Stomach (tissue), 9 donors: ENCODE results near the gene UBE4B. TPM values are rescaled to one million over a fixed set of nuclear protein-coding genes. Genes with fewer than 3 reads are reported as not detected.

Experiments used
- DNase-seq, 2 donors: peaks; one replicate each; pipeline versions ENCODE4 v3.0.0 to v3.0.0-alpha.2; 2013 to 2019
- H3K27ac ChIP-seq, 5 donors: fragments of 200-600 bp in 4 of 5; sonication (generic) in 4 of 5; one replicate each; pipeline ENCODE4 v1.5.1; 2013 to 2019; ENCODE audit warnings: mild to moderate bottlenecking in 1 of 5, moderate library complexity in 1 of 5
- H3K27me3 ChIP-seq, 3 donors: fragments of 200-600 bp; sonication (generic); one replicate each; pipeline ENCODE4 v1.5.1; 2017 to 2019; ENCODE audit warnings: mixed run types in 1 of 3
- H3K36me3 ChIP-seq, 4 donors: fragments of 200-600 bp; sonication (generic); 1 replicate in 3 of 4; 2 replicates in 1 of 4; pipeline ENCODE4 v1.5.1; 2016 to 2019
- H3K4me1 ChIP-seq, 4 donors: fragments of 200-600 bp; sonication (generic); one replicate each; pipeline ENCODE4 v1.5.1; 2016 to 2019
- H3K4me3 ChIP-seq, 4 donors: fragments of 200-600 bp; sonication (generic) in 3 of 4; one replicate each; pipeline ENCODE4 v1.5.1; 2016 to 2019; ENCODE audit warnings: mild to moderate bottlenecking in 1 of 4
- H3K9me3 ChIP-seq, 4 donors: fragments of 200-600 bp; sonication (generic); one replicate each; pipeline ENCODE4 v1.5.1; 2016 to 2019
- EP300 ChIP-seq: sonication (generic); formaldehyde crosslinking; IDR thresholded peaks from one replicate; pipeline ENCODE4 v1.6.1; 2017; ENCODE audit warnings: antibody characterized with exemption
- POLR2A ChIP-seq, 4 donors: fragments of 450-650 bp; IDR thresholded peaks; one replicate each; pipeline ENCODE4 v1.6.1; 2016; ENCODE audit warnings: antibody characterized with exemption in 4 of 4, control low read depth in 2 of 4, mild to moderate bottlenecking in 1 of 4, moderate library complexity in 1 of 4
- POLR2AphosphoS5 ChIP-seq, 3 donors: sonication (generic); formaldehyde crosslinking; IDR thresholded peaks; one replicate each; pipeline ENCODE4 v1.6.1; 2016; ENCODE audit warnings: antibody characterized with exemption in 3 of 3
- WGBS, 5 donors: extraction: QIAGEN DNeasy Blood & Tissue Kit in 3 of 5; methylation state at CpG; one replicate each; pipeline versions ENCODE4 v1.1.5 to v1.1.7; 2013 to 2018; 5-methylcytosine and 5-hydroxymethylcytosine counted together
- intact Hi-C: fragments of 100-400 bp; cut with DNase I; formaldehyde crosslinking; loops from one replicate; pipeline ENCODE4 v1.15.1; 2023; ENCODE audit warnings: low total_unique reads
- polyA plus RNA-seq, 3 donors: library from polyadenylated mRNA; stranded (reverse); fragments of 200-250 nt; gene quantifications; one replicate each; pipeline ENCODE4 v1.2.3, GENCODE V29; 2013
- total RNA-seq, 5 donors: library from RNA; depleted of rRNA; stranded (reverse); fragments of >200 nt; gene quantifications; one replicate each; pipeline versions ENCODE4 v1.1.0 to v1.2.3, GENCODE V29; 2014 to 2016
- TF ChIP-seq, protein P1 (sequence below), 7 experiments: fragments of 450-650 bp in 4 of 7; fragments of 200-600 bp in 3 of 7; sonication (generic) in 3 of 7; IDR thresholded peaks; one replicate each; pipeline ENCODE4 v1.5.1; 2016 to 2019; ENCODE audit warnings: antibody characterized with exemption in 7 of 7, control low read depth in 2 of 7, mild to moderate bottlenecking in 1 of 7
- donor health status: healthy with polysubstance abuse.
- donor health status: Bipolar disorder and iron deficiency.
- donor health status: healthy.

The UBE4B gene
- total and polyA plus RNA-seq, 8 donors, result 13.3 to 82.9 (median 39.5) TPM

DNA sequence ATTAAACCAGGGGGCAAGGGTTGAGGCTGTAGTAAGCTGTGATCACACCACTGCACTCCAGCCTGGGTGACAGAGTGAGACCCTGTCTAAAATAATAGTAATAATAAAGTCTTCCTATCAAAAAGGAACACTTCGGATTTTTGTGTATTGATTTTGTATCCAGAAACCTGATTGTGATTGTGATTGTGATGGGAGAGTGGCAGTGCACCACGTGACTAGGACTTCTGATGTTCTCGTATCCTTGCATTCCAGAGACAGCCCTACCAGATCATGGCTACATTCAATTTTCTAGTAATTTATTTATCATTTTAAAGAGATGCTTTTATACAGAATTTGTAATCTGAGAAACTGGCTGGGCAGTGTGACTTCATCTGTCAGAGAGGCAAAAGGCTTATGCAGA lies 175.1 kb downstream of the UBE4B start:
- Histone ChIP-seq H3K27ac (no peak overlapping the region), H3K4me3 (no peak overlapping the region), H3K4me1 (peaks cover 7 to 28% (median 18%) of the 10 kb centered on the region in 4 donors), H3K27me3 (no peaks in the 10 kb centered on the region), H3K9me3 (no peaks in the 10 kb centered on the region), H3K36me3 (no peaks in the 10 kb centered on the region)
- no peak for DNase-seq
- TF ChIP-seq POLR2A (IDR thresholded peaks at IDR 0.05) (no peak), POLR2AphosphoS5 (IDR thresholded peaks at IDR 0.05) (no peak)
- TF ChIP-seq, protein P1, sequence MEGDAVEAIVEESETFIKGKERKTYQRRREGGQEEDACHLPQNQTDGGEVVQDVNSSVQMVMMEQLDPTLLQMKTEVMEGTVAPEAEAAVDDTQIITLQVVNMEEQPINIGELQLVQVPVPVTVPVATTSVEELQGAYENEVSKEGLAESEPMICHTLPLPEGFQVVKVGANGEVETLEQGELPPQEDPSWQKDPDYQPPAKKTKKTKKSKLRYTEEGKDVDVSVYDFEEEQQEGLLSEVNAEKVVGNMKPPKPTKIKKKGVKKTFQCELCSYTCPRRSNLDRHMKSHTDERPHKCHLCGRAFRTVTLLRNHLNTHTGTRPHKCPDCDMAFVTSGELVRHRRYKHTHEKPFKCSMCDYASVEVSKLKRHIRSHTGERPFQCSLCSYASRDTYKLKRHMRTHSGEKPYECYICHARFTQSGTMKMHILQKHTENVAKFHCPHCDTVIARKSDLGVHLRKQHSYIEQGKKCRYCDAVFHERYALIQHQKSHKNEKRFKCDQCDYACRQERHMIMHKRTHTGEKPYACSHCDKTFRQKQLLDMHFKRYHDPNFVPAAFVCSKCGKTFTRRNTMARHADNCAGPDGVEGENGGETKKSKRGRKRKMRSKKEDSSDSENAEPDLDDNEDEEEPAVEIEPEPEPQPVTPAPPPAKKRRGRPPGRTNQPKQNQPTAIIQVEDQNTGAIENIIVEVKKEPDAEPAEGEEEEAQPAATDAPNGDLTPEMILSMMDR (IDR thresholded peaks at IDR 0.05), result no peak
- 83 to 95% (median 94%) methylated on average over 3 of the region's 3 CpGs for WGBS, 5 donors
- intact Hi-C loops, result loop anchor here (10.0 kb wide), 1 partner anchor 127 kb away; no protein-coding TSS in a partner anchor

DNA sequence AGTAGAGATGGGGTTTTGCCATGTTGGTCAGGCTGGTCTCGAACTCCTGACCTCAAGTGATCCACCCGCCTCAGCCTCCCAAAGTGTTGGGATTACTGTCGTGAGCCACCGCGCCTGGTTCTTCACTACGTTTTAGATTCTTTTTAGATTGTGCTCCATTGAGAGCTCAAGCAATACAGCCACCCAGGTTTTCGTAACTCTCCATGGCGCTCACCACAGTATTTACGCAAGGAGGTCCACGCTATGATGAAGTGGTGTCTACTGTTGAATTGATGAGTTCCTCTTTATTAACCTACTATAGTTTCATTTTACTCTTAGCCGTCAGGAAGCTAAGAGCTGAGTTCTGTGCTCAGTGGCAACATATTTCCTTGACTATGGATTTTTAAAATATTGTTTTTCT lies 175.8 kb downstream of the UBE4B start:
- TF ChIP-seq EP300, result no peak
- no peak for TF ChIP-seq POLR2AphosphoS5 (IDR thresholded peaks at IDR 0.05)
- TF ChIP-seq, protein P1 (IDR thresholded peaks at IDR 0.05), result no peak
- TF ChIP-seq POLR2A (IDR thresholded peaks at IDR 0.05), result no peak
- Histone ChIP-seq H3K27ac (peak overlapping the region in 1 of 5 donors; percentile 96), H3K9me3 (no peaks in the 10 kb centered on the region), H3K4me3 (no peak overlapping the region), H3K36me3 (no peaks in the 10 kb centered on the region), H3K27me3 (no peaks in the 10 kb centered on the region), H3K4me1 (peaks cover 7 to 35% (median 20%) of the 10 kb centered on the region in 4 donors)
- 87 to 92% (median 89%) methylated on average over 11 of the region's 11 CpGs for WGBS, 5 donors
- intact Hi-C loops, result loop anchor here (10.0 kb wide), 1 partner anchor 126 kb away; no protein-coding TSS in a partner anchor
- DNase-seq, result peak in 1 of 2 donors; percentile 20

DNA sequence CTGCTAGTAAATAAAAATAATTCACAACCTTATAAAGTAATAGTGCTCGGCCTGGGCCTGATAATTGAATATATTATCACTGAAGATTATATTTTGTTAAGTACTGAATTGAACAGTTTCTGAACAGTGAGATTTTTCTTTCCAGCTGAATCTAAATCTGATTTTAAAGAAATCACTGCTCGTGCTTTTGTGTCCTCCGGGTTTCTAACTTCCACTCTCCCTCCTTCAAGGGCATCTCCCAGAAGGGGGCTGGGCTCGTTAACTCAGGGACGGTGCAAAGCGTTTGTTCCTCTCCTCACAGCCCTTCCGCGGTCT lies 176.8 kb downstream of the UBE4B start:
- H3K9me3 ChIP-seq, result no peaks in the 10 kb centered on the region
- peaks cover 7 to 46% (median 29%) of the 10 kb centered on the region in 4 donors for H3K4me1 ChIP-seq
- H3K27me3 ChIP-seq, result no peaks in the 10 kb centered on the region
- TF ChIP-seq EP300, result no peak
- no peak for TF ChIP-seq POLR2A (IDR thresholded peaks at IDR 0.05)
- TF ChIP-seq POLR2AphosphoS5 (IDR thresholded peaks at IDR 0.05), result no peak
- TF ChIP-seq, protein P1 (IDR thresholded peaks at IDR 0.05), result no peak
- intact Hi-C loops, result loop anchor here (10.0 kb wide), 1 partner anchor 125 kb away; no protein-coding TSS in a partner anchor
- H3K27ac ChIP-seq, result peak overlapping the region; percentile 96 to 100 (median 98)
- WGBS, 5 donors, result 3 to 4% (median 3%) methylated on average over 8 of the region's 8 CpGs
- peak overlapping the region; percentile 75 to 92 (median 91) for H3K4me3 ChIP-seq
- H3K36me3 ChIP-seq, result no peaks in the 10 kb centered on the region
- DNase-seq, result no peak

DNA sequence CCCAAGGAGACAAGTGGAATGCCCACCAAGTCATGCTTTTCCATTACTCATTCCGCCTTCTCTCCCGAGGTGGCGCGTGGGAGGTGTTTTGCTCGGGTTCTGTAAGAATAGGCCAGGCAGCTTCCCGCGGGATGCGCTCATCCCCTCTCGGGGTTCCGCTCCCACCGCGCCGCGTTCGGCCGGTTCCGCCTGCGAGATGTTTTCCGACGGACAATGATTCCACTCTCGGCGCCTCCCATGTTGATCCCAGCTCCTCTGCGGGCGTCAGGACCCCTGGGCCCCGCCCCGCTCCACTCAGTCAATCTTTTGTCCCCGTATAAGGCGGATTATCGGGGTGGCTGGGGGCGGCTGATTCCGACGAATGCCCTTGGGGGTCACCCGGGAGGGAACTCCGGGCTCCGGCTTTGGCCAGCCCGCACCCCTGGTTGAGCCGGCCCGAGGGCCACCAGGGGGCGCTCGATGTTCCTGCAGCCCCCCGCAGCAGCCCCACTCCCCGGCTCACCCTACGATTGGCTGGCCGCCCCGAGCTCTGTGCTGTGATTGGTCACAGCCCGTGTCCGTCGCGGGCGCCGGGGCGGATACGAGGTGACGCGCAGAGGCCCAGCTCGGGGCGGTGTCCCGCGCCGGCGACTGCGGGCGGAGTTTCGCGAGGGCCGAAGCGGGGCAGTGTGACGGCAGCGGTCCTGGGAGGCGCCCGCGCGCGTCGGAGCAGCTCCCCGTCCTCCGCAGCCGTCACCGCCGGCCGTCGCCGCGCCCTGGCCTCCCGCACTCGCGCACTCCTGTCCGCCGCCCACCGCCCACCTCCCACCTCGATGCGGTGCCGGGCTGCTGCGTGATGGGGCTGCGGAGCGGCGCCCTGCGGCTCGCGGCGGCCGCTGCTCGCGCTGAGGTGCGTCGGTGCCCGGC lies 177.4 kb downstream of the UBE4B start, which contains the start of gene KIF1B:
TSS of gene KIF1B (plus strand) at position 666 of the 906 bp plus-strand sequence. CDS start 21,759 bp downstream, outside the sequence.
- peak; percentile 99 for DNase-seq
- no peaks in the 10 kb centered on the region for H3K9me3 ChIP-seq
- TF ChIP-seq, protein P1 (IDR thresholded peaks at IDR 0.05), result peak in 6 of 7 experiments; percentile 88 to 99 (median 96)
- TF ChIP-seq EP300 (no peak), POLR2AphosphoS5 (IDR thresholded peaks at IDR 0.05) (peak; percentile 81 to 96 (median 92)), POLR2A (IDR thresholded peaks at IDR 0.05) (peak in 2 of 4 donors; percentile 5 to 39)
- H3K4me3 ChIP-seq, result peak within 1 kb of the TSS; percentile 75 to 92 (median 91)
- peak within 1 kb of the TSS; percentile 96 to 100 (median 98) for H3K27ac ChIP-seq
- peaks cover 7 to 48% (median 29%) of the 10 kb centered on the region in 4 donors for H3K4me1 ChIP-seq
- no peaks in the 10 kb centered on the region for H3K36me3 ChIP-seq
- 0% methylated on average over 40 to 107 of the region's 107 CpGs for WGBS, 5 donors
- no peaks in the 10 kb centered on the region for H3K27me3 ChIP-seq
- intact Hi-C loops, result loop anchor here (10.0 kb wide), 1 partner anchor 125 kb away; no protein-coding TSS in a partner anchor
